Measurements from ENCODE around the gene COPZ2.

- no peak for TF ChIP-seq EZH2 (IDR thresholded peaks at IDR 0.05; ENCODE audit: borderline replicate concordance, low read length)
- no peak for TF ChIP-seq CTCF (conservative IDR thresholded peaks at IDR 0.05 in 1 of 2, IDR thresholded peaks at IDR 0.05 in 1 of 2; ENCODE audit: extremely low read depth in 1 of 2, insufficient read depth in 1 of 2, low read depth in 1 of 2, low read length in 2 of 2)
Observed at GRCh38 chr17:48003417-48004151, 34.0 kb downstream of the COPZ2 start.
